Inflammatory macrophage treated with lipopolysaccharide for 1 hour (primary cell): ENCODE measurements around the gene ITSN1.

Experiments
- DNase-seq, 2 donors: peaks; one replicate each; pipeline ENCODE4 v3.0.0-alpha.2; 2020 to 2022

The ITSN1 gene

GRCh38 chr21:33817138-33817537 lies 174.8 kb downstream of the ITSN1 start:
- no peak for DNase-seq

DNA sequence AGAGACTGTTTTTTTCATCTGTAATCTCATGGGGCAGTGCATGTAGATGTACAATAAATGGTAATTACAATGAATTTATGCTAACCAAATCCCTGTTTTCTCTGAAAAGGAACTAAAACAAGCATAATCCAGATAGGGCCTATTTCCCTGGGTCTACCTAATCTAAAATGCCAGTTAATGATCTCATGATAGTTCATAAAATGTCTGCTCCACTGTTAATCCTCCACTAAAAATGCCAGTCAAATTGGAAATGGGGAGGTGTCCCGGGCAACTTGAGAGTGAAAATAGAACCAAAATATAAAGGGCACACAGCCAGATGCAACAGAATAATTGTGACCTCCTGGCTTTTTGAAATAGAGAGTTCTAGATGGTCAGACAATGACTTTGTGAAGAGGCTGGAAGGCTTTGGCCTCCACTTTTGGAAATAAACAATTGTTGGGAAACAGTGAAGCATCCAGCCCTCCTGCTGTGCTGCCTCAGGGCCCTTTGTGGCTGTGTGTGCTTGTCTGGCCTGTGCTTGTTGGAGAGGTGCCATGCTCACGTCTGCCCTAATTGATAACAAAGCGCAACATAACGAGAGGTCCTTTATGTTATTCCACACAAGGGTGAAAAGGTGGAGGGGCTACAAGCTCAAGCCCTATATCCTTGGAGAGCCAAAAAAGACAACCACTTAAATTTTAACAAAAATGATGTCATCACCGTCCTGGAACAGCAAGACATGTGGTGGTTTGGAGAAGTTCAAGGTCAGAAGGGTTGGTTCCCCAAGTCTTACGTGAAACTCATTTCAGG lies 175.6 kb downstream of the ITSN1 start:
- peak; percentile 26 to 33 for DNase-seq

- no peak for DNase-seq
These were observed 178.0 kb downstream of the ITSN1 start for GRCh38 chr21:33820230-33820770.

GRCh38 chr21:33820798-33821197 lies 178.5 kb downstream of the ITSN1 start:
- no peak for DNase-seq

DNA sequence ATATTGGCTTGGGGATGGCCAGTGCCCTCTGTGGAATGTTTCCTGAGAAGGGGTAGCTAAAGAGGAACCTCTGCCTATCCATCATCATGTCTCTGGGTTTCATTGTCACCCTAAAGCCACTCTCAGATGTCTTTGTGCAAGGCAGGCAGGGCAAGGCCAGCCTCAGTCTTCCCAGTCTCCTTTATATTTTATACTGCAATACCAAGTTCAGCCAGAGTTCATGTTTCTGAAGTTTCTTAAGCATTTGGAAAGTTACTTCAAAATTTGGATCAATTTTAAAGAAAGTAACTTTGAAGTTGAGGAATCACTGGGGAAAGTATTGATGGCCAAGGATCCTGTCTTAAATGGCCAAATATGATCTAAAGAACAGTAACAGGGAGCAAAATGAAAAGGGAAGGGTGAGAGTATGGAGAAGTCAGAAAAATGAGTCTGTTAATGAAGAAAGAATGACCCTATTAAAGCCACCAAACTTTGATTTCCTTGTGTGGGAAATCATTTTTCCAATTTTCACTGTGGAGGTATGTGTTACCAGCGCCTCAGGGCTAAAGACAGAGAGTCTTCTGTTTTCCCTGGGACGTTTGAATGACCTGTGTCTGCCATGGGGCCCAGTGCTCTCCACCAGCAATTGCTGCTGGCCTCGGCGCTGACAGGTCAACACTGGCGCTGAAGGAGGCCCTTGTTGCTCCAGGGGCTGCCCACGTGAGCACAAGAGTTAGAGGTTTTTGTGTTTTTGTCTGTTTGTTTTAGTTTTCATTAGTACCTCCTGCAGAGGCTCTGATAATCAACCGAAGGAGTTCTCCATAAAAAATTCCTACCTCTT lies 179.4 kb downstream of the ITSN1 start:
- DNase-seq, result no peak

DNA sequence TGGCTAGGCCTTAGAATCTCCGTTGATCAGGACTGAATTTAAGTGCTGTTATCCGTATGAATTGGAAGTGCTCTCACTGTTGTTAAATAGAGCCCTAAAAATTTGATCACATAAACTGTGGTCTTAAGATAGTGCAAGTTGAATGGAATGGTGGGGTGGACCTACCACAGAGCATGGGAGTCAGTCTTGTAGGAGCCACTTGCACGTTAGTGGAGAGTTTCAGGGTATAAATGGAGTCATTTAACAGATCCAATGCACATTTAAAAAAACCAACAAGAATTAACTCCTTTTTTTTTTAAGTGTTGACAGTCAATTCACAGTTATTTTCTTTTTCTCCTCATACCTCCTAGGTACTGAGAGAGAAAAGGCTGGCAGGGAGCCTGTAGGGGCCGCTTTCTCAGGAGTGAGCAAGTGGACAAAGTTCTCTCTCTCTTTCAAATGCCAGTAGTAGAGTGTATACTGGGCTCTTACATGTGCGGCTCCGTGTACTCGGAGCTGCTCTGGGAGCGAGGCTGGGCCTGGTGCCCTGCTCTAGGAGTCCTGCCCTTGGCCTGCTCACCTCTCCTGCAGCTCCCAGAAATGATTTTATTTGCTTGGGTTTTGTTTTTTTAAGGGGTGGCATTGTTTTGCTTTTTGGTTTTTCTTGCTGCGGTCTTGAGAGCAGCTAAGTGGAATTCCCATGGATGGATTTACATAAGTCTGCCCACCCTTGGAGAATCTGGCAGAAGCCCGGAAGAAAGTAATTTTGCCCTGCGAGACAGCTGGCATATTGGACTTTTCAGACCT lies 182.0 kb downstream of the ITSN1 start:
- DNase-seq, result no peak

GRCh38 chr21:33825419-33825818 lies 183.1 kb downstream of the ITSN1 start:
- no peak for DNase-seq

GRCh38 chr21:33825915-33826314 lies 183.6 kb downstream of the ITSN1 start:
- DNase-seq, result no peak

DNA sequence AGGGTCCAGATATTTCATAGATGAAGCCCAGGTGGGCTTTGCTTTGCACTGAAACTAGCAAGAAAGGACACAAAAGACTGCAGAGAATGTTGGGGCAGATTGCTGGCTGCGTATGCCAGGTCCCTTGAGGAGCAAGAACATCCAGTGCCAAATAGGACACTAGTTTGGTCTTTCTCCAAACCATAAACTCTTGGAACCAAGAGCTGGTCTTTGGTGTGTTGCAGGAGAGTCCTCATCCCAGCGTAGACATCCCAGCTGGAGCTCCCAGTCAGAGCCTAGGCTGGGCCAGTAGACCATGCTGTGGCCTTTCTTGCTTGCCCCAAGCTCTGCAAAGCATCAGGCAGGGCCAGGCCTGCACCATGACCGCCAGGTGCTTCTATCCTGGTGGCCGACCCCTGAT lies 185.8 kb downstream of the ITSN1 start:
- DNase-seq, result no peak

GRCh38 chr21:33828577-33828976 lies 186.3 kb downstream of the ITSN1 start:
- no peak for DNase-seq

- no peak for DNase-seq
These were observed 187.5 kb downstream of the ITSN1 start for GRCh38 chr21:33829844-33830243.

DNA sequence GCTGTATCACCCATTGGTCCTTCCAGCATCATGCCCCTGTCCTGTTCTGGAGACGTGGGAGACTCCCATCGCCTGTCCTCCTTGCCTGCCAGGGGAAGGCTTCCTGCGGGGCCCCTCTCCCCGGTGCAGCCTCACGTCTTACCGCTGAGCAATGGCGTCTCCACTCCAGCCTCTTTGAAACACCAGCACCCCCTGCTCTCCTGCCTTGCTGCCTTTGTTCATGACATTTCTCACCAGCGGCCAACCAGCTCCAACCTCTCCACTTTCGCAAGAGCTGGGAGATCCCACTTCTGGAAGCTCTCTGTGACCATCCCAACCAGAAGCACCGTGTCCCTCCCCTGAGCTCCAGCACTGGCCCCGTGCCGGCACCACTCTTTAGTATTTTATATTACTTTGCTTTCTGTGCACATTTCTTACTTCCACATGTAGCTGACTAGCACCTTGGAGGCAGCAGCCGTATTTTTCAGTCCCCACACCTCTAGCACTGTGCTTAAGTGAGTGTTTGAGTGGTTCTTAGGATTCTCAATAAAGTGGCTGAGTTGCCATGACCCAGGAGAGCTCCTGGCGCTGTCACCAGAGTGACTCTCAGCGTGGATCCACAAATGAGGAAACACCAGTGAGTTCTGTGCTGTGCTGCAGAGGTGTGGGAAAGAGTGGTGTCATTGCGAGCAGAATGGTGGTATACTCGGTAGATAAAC lies 189.8 kb downstream of the ITSN1 start:
- no peak for DNase-seq

GRCh38 chr21:33834801-33835500 lies 192.7 kb downstream of the ITSN1 start:
- no peak for DNase-seq

DNA sequence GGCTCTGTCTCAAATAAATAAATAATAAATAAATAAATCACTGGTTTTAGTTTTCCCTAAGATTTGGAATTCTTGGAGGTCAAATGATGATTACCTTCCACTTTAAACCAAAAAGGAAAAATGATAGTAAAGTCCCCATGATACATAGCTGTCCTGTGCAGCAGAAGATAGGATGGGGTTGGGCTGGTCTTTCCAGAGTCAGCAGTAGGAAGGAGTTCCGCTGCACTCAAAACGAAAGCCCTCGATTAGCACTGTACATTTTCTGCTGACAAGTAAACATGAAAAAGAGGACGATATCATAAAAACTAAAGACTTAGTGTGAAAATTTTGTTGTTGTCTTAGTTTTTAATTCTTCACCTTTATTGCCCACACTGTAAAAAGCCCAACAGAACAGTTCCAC lies 193.6 kb downstream of the ITSN1 start:
- no peak for DNase-seq

DNA sequence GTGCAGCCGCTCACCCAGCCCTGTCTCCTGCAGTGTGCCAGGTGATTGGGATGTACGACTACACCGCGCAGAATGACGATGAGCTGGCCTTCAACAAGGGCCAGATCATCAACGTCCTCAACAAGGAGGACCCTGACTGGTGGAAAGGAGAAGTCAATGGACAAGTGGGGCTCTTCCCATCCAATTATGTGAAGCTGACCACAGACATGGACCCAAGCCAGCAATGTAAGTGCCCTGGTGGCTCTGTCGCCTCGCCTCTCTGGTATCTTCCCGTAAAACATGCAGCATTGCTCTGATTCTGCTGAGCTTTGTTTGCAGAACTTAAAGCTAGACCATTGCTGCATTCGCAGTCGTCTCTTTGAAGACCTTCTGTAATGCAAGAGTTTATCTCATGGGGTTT lies 194.1 kb downstream of the ITSN1 start:
- no peak for DNase-seq

DNA sequence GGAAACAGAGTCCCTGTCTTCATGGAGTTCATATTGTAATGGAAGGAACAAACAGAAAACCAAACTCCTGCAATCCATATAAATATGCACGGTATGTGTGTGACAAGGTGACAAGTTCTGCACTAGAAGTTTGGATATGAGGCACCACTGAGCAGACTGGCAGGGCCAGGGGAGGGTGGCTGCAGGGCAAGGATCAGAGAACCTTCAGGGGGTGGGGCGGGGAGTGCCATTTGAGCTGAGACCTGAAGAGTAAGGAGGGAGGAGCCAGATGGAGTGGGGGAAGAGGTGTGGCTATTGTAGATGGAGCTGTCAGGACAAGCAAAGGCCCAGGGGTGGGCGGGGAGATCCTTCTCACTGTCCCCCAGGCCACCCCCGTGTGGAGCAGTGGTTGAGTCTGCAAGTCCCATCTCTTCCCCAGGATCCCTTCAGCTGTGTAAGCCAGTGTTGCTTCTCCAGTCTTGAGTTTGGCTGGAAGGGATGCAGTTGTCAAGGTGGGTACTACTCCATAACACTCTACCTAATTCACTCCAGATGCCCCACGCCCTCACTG lies 196.9 kb downstream of the ITSN1 start:
- DNase-seq, result no peak

- DNase-seq, result no peak
These were observed 197.5 kb downstream of the ITSN1 start for GRCh38 chr21:33839806-33840205.

DNA sequence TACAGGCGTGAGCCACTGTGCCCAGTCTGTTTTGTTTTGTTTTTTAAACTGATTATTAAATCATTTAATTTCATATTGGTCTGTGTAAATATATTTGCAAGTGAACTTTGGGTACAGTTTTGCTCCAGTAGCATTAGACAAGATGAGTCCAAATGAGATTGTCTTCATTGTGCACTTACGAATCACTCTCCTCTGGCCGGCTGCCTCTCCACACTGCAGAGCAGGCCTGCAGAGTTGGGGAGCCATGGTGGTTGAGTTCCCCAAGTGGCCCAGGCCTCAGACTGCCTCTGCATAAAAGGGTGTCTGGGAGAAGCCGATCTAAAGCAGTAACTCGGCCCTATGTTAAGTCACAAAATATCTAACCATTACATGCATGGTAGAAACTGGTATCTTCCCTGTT lies 198.5 kb downstream of the ITSN1 start:
- DNase-seq, result no peak

DNA sequence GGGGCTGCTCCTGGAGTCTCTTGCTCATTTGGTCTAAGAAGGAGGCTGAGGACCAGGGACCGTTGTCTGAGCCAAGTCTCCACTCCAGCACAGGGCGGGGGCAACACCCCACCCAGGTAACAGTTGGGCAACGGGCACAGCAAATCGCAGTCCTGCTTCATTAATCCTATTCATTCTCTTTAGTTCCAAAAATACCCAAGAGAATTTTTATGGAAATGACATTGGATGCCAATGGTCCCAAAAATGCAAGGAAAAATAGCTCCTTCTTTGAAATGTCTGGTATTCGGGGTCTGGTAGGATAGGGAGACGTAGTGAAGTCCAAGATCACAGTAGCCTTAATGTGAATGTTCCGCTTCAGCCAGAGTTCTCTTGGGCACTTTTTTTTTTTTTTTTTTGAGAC lies 199.3 kb downstream of the ITSN1 start:
- DNase-seq, result no peak

- DNase-seq, result no peak
These were observed 200.9 kb downstream of the ITSN1 start for GRCh38 chr21:33843216-33843615.

DNA sequence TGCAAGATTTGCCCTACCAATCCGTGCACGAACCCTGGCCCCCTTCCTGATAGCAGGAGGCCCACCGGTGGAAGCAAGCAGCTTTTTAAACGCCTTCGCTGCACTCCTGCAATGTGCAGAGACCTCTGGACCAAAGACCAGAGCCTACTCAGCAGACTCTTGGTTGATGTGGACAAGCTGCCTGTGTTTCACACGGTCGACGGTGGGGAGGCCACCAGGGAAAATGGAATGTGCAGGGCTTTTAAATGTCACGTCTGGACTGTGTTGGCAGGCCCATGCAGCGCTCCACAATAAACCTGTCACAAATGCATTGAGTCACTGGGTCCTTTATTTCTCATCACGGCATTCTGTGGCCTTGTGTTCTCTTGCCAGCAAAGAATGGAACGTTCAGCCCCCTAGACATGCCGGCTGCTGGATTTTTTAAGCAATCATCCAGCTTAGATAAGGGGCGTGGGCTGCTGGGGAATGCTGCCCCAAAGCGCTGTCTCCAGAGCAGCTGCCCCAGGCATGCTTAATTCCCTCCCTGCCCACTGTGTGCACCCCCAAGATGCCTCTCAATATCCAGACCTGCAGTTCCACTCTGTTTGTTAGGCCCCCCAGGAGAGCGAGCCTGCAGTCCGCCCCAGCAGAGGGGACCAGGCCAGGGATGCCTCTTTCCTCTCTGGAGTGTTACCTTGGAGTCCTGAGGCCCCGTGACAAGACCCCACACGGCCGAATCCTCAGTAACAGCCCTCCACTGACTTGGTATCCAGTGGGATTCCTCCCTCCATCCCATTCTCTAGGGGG lies 202.0 kb downstream of the ITSN1 start:
- DNase-seq, result no peak
